Hepatic stellate cell (primary cell): ENCODE data around the gene FAM210A.

Experiments
- DNase-seq: peaks from one replicate; pipeline ENCODE4 v3.0.0; 2011; ENCODE audit warnings: low spot score

FAM210A gene

GRCh38 chr18:13646633-13647032 lies 79.7 kb downstream of the FAM210A start:
- DNase-seq: no peak

GRCh38 chr18:13645093-13645492 lies 81.3 kb downstream of the FAM210A start:
- no peak for DNase-seq

GRCh38 chr18:13643261-13643751 lies 83.1 kb downstream of the FAM210A start:
- DNase-seq: no peak

GRCh38 chr18:13642440-13642827 lies 83.9 kb downstream of the FAM210A start:
- no peak for DNase-seq

- DNase-seq: no peak
Observed at GRCh38 chr18:13641551-13642439, 84.6 kb downstream of the FAM210A start.

- DNase-seq: no peak
Observed at GRCh38 chr18:13640266-13640860, 86.0 kb downstream of the FAM210A start.

- DNase-seq: no peak
Observed at GRCh38 chr18:13638719-13639595, 87.4 kb downstream of the FAM210A start.

GRCh38 chr18:13635046-13635445 lies 91.3 kb downstream of the FAM210A start:
- no peak for DNase-seq

GRCh38 chr18:13633700-13634099 lies 92.7 kb downstream of the FAM210A start:
- DNase-seq: no peak

- no peak for DNase-seq
Observed at GRCh38 chr18:13630716-13631268, 95.6 kb downstream of the FAM210A start.

GRCh38 chr18:13629841-13630715 lies 96.3 kb downstream of the FAM210A start:
- DNase-seq: peak; percentile 82

GRCh38 chr18:13628211-13628610 lies 98.1 kb downstream of the FAM210A start:
- DNase-seq: no peak

GRCh38 chr18:13627639-13628038 lies 98.7 kb downstream of the FAM210A start:
- no peak for DNase-seq

GRCh38 chr18:13626544-13626908 lies 99.8 kb downstream of the FAM210A start:
- DNase-seq: no peak

GRCh38 chr18:13625843-13626543 lies 100.4 kb downstream of the FAM210A start:
- no peak for DNase-seq

- no peak for DNase-seq
Observed at GRCh38 chr18:13625355-13625754, 101.0 kb downstream of the FAM210A start.

- DNase-seq: no peak
Observed at GRCh38 chr18:13624563-13625237, 101.7 kb downstream of the FAM210A start.

GRCh38 chr18:13623871-13624270 lies 102.5 kb downstream of the FAM210A start:
- no peak for DNase-seq

GRCh38 chr18:13623348-13623747 lies 103.0 kb downstream of the FAM210A start:
- no peak for DNase-seq

- no peak for DNase-seq
Observed at GRCh38 chr18:13622751-13623150, 103.6 kb downstream of the FAM210A start.
